Hepatocyte (in vitro differentiated cells): ENCODE measurements around the gene PSG4.
"Not testable (repeated sequence)": the region's sequence is repeated elsewhere in the genome, so short reads cannot be mapped to it uniquely, and the experiment has no call there.

ENCODE experiments used
- EZH2 ChIP-seq: fragments of 200-600 bp; sonication (generic); IDR thresholded peaks from 2 replicates; pipeline ENCODE4 v1.6.1; 2016; ENCODE audit warnings: antibody characterized with exemption, mild to moderate bottlenecking, borderline replicate concordance
- EZH2phosphoT487 ChIP-seq: fragments of 200-600 bp; sonication (generic); IDR thresholded peaks from one replicate; pipeline ENCODE4 v1.6.1; 2018; ENCODE audit warnings: antibody characterized with exemption, mild to moderate bottlenecking, low read depth, moderate library complexity; ENCODE audit not compliant: unreplicated experiment, severe bottlenecking
- TF ChIP-seq, protein P1 (sequence below): fragments of 200-600 bp; sonication (generic); IDR thresholded peaks from 2 replicates; pipeline ENCODE4 v1.5.1; 2016; ENCODE audit warnings: antibody characterized with exemption, mild to moderate bottlenecking; ENCODE audit not compliant: poor library complexity

- TF ChIP-seq, protein P1, sequence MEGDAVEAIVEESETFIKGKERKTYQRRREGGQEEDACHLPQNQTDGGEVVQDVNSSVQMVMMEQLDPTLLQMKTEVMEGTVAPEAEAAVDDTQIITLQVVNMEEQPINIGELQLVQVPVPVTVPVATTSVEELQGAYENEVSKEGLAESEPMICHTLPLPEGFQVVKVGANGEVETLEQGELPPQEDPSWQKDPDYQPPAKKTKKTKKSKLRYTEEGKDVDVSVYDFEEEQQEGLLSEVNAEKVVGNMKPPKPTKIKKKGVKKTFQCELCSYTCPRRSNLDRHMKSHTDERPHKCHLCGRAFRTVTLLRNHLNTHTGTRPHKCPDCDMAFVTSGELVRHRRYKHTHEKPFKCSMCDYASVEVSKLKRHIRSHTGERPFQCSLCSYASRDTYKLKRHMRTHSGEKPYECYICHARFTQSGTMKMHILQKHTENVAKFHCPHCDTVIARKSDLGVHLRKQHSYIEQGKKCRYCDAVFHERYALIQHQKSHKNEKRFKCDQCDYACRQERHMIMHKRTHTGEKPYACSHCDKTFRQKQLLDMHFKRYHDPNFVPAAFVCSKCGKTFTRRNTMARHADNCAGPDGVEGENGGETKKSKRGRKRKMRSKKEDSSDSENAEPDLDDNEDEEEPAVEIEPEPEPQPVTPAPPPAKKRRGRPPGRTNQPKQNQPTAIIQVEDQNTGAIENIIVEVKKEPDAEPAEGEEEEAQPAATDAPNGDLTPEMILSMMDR, result not testable (repeated sequence)
- TF ChIP-seq EZH2phosphoT487, EZH2: not testable (repeated sequence)
Observed at GRCh38 chr19:43197666-43198397, 7.6 kb downstream of the PSG4 start.
